ENCODE measurements around the gene PRPSAP2. TPM values are rescaled to one million over a fixed set of nuclear protein-coding genes. Genes with fewer than 3 reads are reported as not detected.
"Not testable (repeated sequence)": the region's sequence is repeated elsewhere in the genome, so short reads cannot be mapped to it uniquely, and the experiment has no call there.

Gene PRPSAP2
- polyA plus RNA-seq = 26.3 to 39.1 TPM (median 27.2 TPM) in 3 replicates
- polyA plus RNA-seq (2011; ENCODE audit: low read depth) = 18.8 TPM
- polyA plus RNA-seq (2011; cell fraction: cytosol; rRNA removed) = 19.6 and 36.4 TPM in 2 replicates
- polyA plus RNA-seq (2011; cell fraction: nucleus; rRNA removed) = 29.6 and 38.0 TPM in 2 replicates
- polyA plus RNA-seq (2012; ENCODE audit: low replicate concordance) = 17.7 and 20.5 TPM in 2 replicates
- polyA minus RNA-seq = 14.0 to 29.9 TPM (median 23.1 TPM) in 3 replicates
- 24.7 TPM for polyA minus RNA-seq (2011; cell fraction: cytosol; rRNA and poly(A)+ RNA removed)
- polyA minus RNA-seq (2011; cell fraction: nucleus; rRNA and poly(A)+ RNA removed) = 17.4 and 32.7 TPM in 2 replicates

GRCh38 chr17:18857864-18858566 lies at the start of gene PRPSAP2:
PRPSAP2 (plus strand) TSS chr17:18858131; CDS start chr17:18865834, 7,703 bp downstream.
- no peaks in the 10 kb centered on the region for H3K9me3 ChIP-seq (ENCODE audit: control insufficient read depth, low read depth, low read length)
- no peaks in the 10 kb centered on the region for H3K27me3 ChIP-seq (ENCODE audit: control insufficient read depth, extremely low read depth, insufficient read depth, low read length)
- FAIRE-seq (no peak), DNase-seq (ENCODE audit: low read depth, low spot score) (peak; percentile 68)
- no peaks in the 10 kb centered on the region for H4K20me1 ChIP-seq (ENCODE audit: control insufficient read depth, extremely low read depth, insufficient read depth, low read length)
- peaks cover 21% of the 10 kb centered on the region for H3K4me1 ChIP-seq (ENCODE audit: control insufficient read depth, extremely low read depth, insufficient read depth, low read length)
- H3K9ac ChIP-seq (ENCODE audit: control insufficient read depth, extremely low read depth, insufficient read depth, low read length) = peak within 1 kb of the TSS; percentile 87
- TF ChIP-seq CTCF (optimal IDR thresholded peaks at IDR 0.05 in 1 of 3, IDR thresholded peaks at IDR 0.05 in 1 of 3, conservative IDR thresholded peaks at IDR 0.05 in 1 of 3; ENCODE audit: extremely low read depth in 1 of 3, insufficient read depth in 2 of 3, low read length in 3 of 3) = no peak
- TF ChIP-seq EZH2 (IDR thresholded peaks at IDR 0.05; ENCODE audit: low read length) = no peak
- dilution Hi-C loops (cut with MboI; ENCODE audit: extremely low pct_ligation_motif_present, low sequenced_read_pairs) = no loop called here
- peak within 1 kb of the TSS; percentile 72 to 93 (median 87) for H3K4me3 ChIP-seq (ENCODE audit: control insufficient read depth in 2 of 3, extremely low read depth in 1 of 3, insufficient read depth in 2 of 3, low read depth in 1 of 3, low read length in 3 of 3)
- H3K27ac ChIP-seq (ENCODE audit: control insufficient read depth, insufficient read depth, low read length) = peak within 1 kb of the TSS; percentile 81
- H2AFZ ChIP-seq (ENCODE audit: control insufficient read depth, low read length) = peak within 1 kb of the TSS; percentile 75
- no peaks in the 10 kb centered on the region for H3K9me1 ChIP-seq (ENCODE audit: control insufficient read depth, extremely low read depth, insufficient read depth, low read length)
- H3K79me2 ChIP-seq (ENCODE audit: control insufficient read depth, insufficient read depth, low read length) = peaks cover 34% of the 10 kb centered on the region
- H3K36me3 ChIP-seq (ENCODE audit: control insufficient read depth in 2 of 2, extremely low read depth in 1 of 2, insufficient read depth in 2 of 2, low read length in 2 of 2) = no peaks in the 10 kb centered on the region
- H3K4me2 ChIP-seq (ENCODE audit: control insufficient read depth, extremely low read depth, insufficient read depth, low read depth, low read length) = peak within 1 kb of the TSS; percentile 84

GRCh38 chr17:18815924-18816323 lies 42.0 kb upstream of the PRPSAP2 start:
- H3K4me3 ChIP-seq (ENCODE audit: control insufficient read depth in 2 of 3, extremely low read depth in 1 of 3, insufficient read depth in 2 of 3, low read depth in 1 of 3, low read length in 3 of 3); H3K9ac ChIP-seq (ENCODE audit: control insufficient read depth, extremely low read depth, insufficient read depth, low read length); H3K27me3 ChIP-seq (ENCODE audit: control insufficient read depth, extremely low read depth, insufficient read depth, low read length); H3K9me3 ChIP-seq (ENCODE audit: control insufficient read depth, low read depth, low read length); H3K9me1 ChIP-seq (ENCODE audit: control insufficient read depth, extremely low read depth, insufficient read depth, low read length); dilution Hi-C loops (cut with MboI; ENCODE audit: extremely low pct_ligation_motif_present, low sequenced_read_pairs); H3K4me2 ChIP-seq (ENCODE audit: control insufficient read depth, extremely low read depth, insufficient read depth, low read depth, low read length); H4K20me1 ChIP-seq (ENCODE audit: control insufficient read depth, extremely low read depth, insufficient read depth, low read length); H2AFZ ChIP-seq (ENCODE audit: control insufficient read depth, low read length); FAIRE-seq; H3K36me3 ChIP-seq (ENCODE audit: control insufficient read depth in 2 of 2, extremely low read depth in 1 of 2, insufficient read depth in 2 of 2, low read length in 2 of 2); H3K79me2 ChIP-seq (ENCODE audit: control insufficient read depth, insufficient read depth, low read length); DNase-seq (ENCODE audit: low read depth, low spot score); H3K27ac ChIP-seq (ENCODE audit: control insufficient read depth, insufficient read depth, low read length); H3K4me1 ChIP-seq (ENCODE audit: control insufficient read depth, extremely low read depth, insufficient read depth, low read length): not testable (repeated sequence)
